DND-41 (cell line): ENCODE measurements around the gene SMS.
A peak's percentile ranks its signal among the peaks of the same experiment; 100 is the strongest.

ENCODE experiments used
- ATAC-seq: fragments of 200-7000 bp; cut with Tn5 transposase; 3 replicates; pipeline ENCODE4 v1.9.1; 2021; ENCODE audit warnings: low read depth; ENCODE audit not compliant: insufficient read depth
- DNase-seq: peaks from one replicate; pipeline ENCODE4 v3.0.0-alpha.2; 2020
- H2AFZ ChIP-seq: 2 replicates; pipeline ENCODE4 v1.6.0; 2012; ENCODE audit warnings: low read depth, low read length
- H3K27ac ChIP-seq: 2 replicates; pipeline ENCODE4 v1.5.1; 2012; ENCODE audit warnings: low read length, inconsistent platforms
- H3K27me3 ChIP-seq: fragments of 200-600 bp; sonication (generic); 2 replicates; pipeline ENCODE4 v1.6.0; 2012; ENCODE audit warnings: low read length, mild to moderate bottlenecking, inconsistent platforms; ENCODE audit not compliant: insufficient read depth, poor library complexity
- H3K36me3 ChIP-seq: 2 replicates; pipeline ENCODE4 v1.5.1; 2012; ENCODE audit warnings: low read length, inconsistent platforms; ENCODE audit not compliant: insufficient read depth
- H3K4me1 ChIP-seq: 2 replicates; pipeline ENCODE4 v1.5.1; 2012; ENCODE audit warnings: mild to moderate bottlenecking, low read length; ENCODE audit not compliant: insufficient read depth
- H3K4me2 ChIP-seq: 2 replicates; pipeline ENCODE4 v1.6.0; 2012; ENCODE audit warnings: mild to moderate bottlenecking, moderate library complexity, low read length, inconsistent platforms; ENCODE audit not compliant: insufficient read depth
- H3K4me3 ChIP-seq, 2 experiments: fragments of 200-600 bp in 1 of 2; shearing (Covaris generic) in 1 of 2; 2 replicates each; pipeline ENCODE4 v1.5.1; 2012 to 2016; ENCODE audit warnings: inconsistent platforms in 2 of 2, low read length in 2 of 2, mild to moderate bottlenecking in 2 of 2, low read depth in 1 of 2, moderate library complexity in 1 of 2
- H3K79me2 ChIP-seq: 2 replicates; pipeline ENCODE4 v1.6.0; 2012; ENCODE audit warnings: low read length, inconsistent platforms; ENCODE audit not compliant: insufficient read depth
- H3K9ac ChIP-seq: 2 replicates; pipeline ENCODE4 v1.6.0; 2012; ENCODE audit warnings: low read depth, mild to moderate bottlenecking, inconsistent platforms, low read length, moderate library complexity
- H3K9me3 ChIP-seq: 2 replicates; pipeline ENCODE4 v1.5.1; 2012; ENCODE audit warnings: low read length, moderate library complexity, mild to moderate bottlenecking, inconsistent platforms; ENCODE audit not compliant: insufficient read depth, severe bottlenecking
- H4K20me1 ChIP-seq: 2 replicates; pipeline ENCODE4 v1.6.0; 2012; ENCODE audit warnings: low read length; ENCODE audit not compliant: insufficient read depth
- CTCF ChIP-seq: IDR thresholded peaks from 2 replicates; pipeline ENCODE4 v1.5.1; 2012; ENCODE audit warnings: borderline replicate concordance, low read length, moderate library complexity, mild to moderate bottlenecking; ENCODE audit not compliant: poor library complexity, severe bottlenecking; ENCODE audit errors: extremely low read depth
- EZH2 ChIP-seq: IDR thresholded peaks from 3 replicates; pipeline ENCODE4 v1.6.1; 2012; ENCODE audit warnings: borderline replicate concordance, low read depth, mild to moderate bottlenecking, moderate library complexity, low read length, inconsistent platforms; ENCODE audit not compliant: severe bottlenecking

Gene SMS

GRCh38 chrX:21975812-21976211 lies 35.3 kb downstream of the SMS start:
- TF ChIP-seq CTCF, result no peak
- no peak for TF ChIP-seq EZH2
- no peak for ATAC-seq
- Histone ChIP-seq H3K36me3 (peaks cover 58% of the 10 kb centered on the region), H3K79me2 (no peaks in the 10 kb centered on the region), H3K9ac (no peak overlapping the region), H3K9me3 (no peaks in the 10 kb centered on the region), H3K27me3 (no peaks in the 10 kb centered on the region), H3K4me3 (no peak overlapping the region), H2AFZ (no peak overlapping the region), H3K4me2 (no peak overlapping the region), H3K27ac (no peak overlapping the region), H4K20me1 (0 out of 2 replicates have a peak, but pooled peaks cover 4% of the 10 kb centered on the region), H3K4me1 (no peaks in the 10 kb centered on the region)
- no peak for DNase-seq

- Histone ChIP-seq H2AFZ (no peak overlapping the region), H3K9ac (no peak overlapping the region), H3K4me1 (no peaks in the 10 kb centered on the region), H3K79me2 (no peaks in the 10 kb centered on the region), H3K27me3 (no peaks in the 10 kb centered on the region), H3K27ac (no peak overlapping the region), H3K4me3 (no peak overlapping the region), H3K4me2 (no peak overlapping the region), H3K9me3 (no peaks in the 10 kb centered on the region), H3K36me3 (peaks cover 46% of the 10 kb centered on the region), H4K20me1 (0 out of 2 replicates have a peak, but pooled peaks cover 4% of the 10 kb centered on the region)
- DNase-seq (no peak), ATAC-seq (no peak)
- TF ChIP-seq CTCF (no peak), EZH2 (no peak)
Measured at GRCh38 chrX:21978346-21978745, 37.8 kb downstream of the SMS start.

- Histone ChIP-seq H3K36me3 (peaks cover 22% of the 10 kb centered on the region), H3K9ac (no peak overlapping the region), H3K9me3 (no peaks in the 10 kb centered on the region), H2AFZ (no peak overlapping the region), H3K4me2 (no peak overlapping the region), H3K4me3 (no peak overlapping the region), H3K4me1 (no peaks in the 10 kb centered on the region), H4K20me1 (no peaks in the 10 kb centered on the region), H3K27ac (no peak overlapping the region), H3K27me3 (no peaks in the 10 kb centered on the region), H3K79me2 (no peaks in the 10 kb centered on the region)
- DNase-seq (no peak), ATAC-seq (no peak)
- TF ChIP-seq EZH2, result no peak
- TF ChIP-seq CTCF, result no peak
Measured at GRCh38 chrX:21982311-21982710, 41.8 kb downstream of the SMS start.

- no peaks in the 10 kb centered on the region for H3K4me1 ChIP-seq
- no peak overlapping the region for H3K4me2 ChIP-seq
- no peaks in the 10 kb centered on the region for H4K20me1 ChIP-seq
- H3K27ac ChIP-seq, result no peak overlapping the region
- ATAC-seq (peak; percentile 92), DNase-seq (peak; percentile 68)
- H2AFZ ChIP-seq, result no peak overlapping the region
- peaks cover 26% of the 10 kb centered on the region for H3K36me3 ChIP-seq
- H3K4me3 ChIP-seq, result no peak overlapping the region
- no peaks in the 10 kb centered on the region for H3K79me2 ChIP-seq
- no peaks in the 10 kb centered on the region for H3K27me3 ChIP-seq
- H3K9me3 ChIP-seq, result no peaks in the 10 kb centered on the region
- H3K9ac ChIP-seq, result no peak overlapping the region
- TF ChIP-seq EZH2 (no peak), CTCF (peak; percentile 91)
Measured at GRCh38 chrX:21985332-21985777, 44.8 kb downstream of the SMS start.
